PFSK-1 (cell line): ENCODE results near the gene ZNF483.

ENCODE experiments used
- FOXP2 ChIP-seq: optimal IDR thresholded peaks from 2 replicates; pipeline ENCODE3; 2011; ENCODE audit warnings: borderline replicate concordance, control low read depth, inconsistent platforms; ENCODE audit not compliant: insufficient read depth; ENCODE audit errors: extremely low read length, extremely low read depth
- POLR2AphosphoS5 ChIP-seq: IDR thresholded peaks from 2 replicates; pipeline ENCODE4 v1.6.1; 2012; ENCODE audit warnings: low read depth, mild to moderate bottlenecking, control low read depth, low read length, moderate library complexity
- REST ChIP-seq, 2 experiments: IDR thresholded peaks; 2 replicates each; pipeline versions ENCODE4 v1.6.1 to v1.8.0; 2011 to 2012; ENCODE audit warnings: low read depth in 2 of 2, low read length in 2 of 2, control low read depth in 1 of 2, inconsistent platforms in 1 of 2, mild to moderate bottlenecking in 1 of 2, moderate library complexity in 1 of 2; ENCODE audit not compliant: insufficient read depth in 1 of 2
- SIN3A ChIP-seq: IDR thresholded peaks from 2 replicates; pipeline ENCODE4 v1.6.1; 2012; ENCODE audit warnings: mild to moderate bottlenecking, low read length, moderate library complexity, borderline replicate concordance; ENCODE audit not compliant: insufficient read depth
- TAF1 ChIP-seq: IDR thresholded peaks from 2 replicates; pipeline ENCODE4 v1.6.1; 2012; ENCODE audit warnings: low read length, control low read depth, borderline replicate concordance; ENCODE audit not compliant: insufficient read depth

ZNF483 gene

GRCh38 chr9:111599955-111600343, 75.0 kb downstream of the ZNF483 start:
- TF ChIP-seq SIN3A, result no peak
- TF ChIP-seq POLR2AphosphoS5, result no peak
- TF ChIP-seq TAF1, result no peak
- no peak for TF ChIP-seq FOXP2
- TF ChIP-seq REST (IDR thresholded peaks at IDR 0.05; ENCODE audit: insufficient read depth in 1 of 2, low read depth in 2 of 2, low read length in 2 of 2), result no peak

- TF ChIP-seq FOXP2 (no peak), TAF1 (no peak), POLR2AphosphoS5 (no peak), SIN3A (no peak), REST (IDR thresholded peaks at IDR 0.05; ENCODE audit: insufficient read depth in 1 of 2, low read depth in 2 of 2, low read length in 2 of 2) (no peak)
Observed at GRCh38 chr9:111601237-111602018, 76.4 kb downstream of the ZNF483 start.

- no peak for TF ChIP-seq SIN3A
- no peak for TF ChIP-seq REST (IDR thresholded peaks at IDR 0.05; ENCODE audit: insufficient read depth in 1 of 2, low read depth in 2 of 2, low read length in 2 of 2)
- no peak for TF ChIP-seq POLR2AphosphoS5
- no peak for TF ChIP-seq TAF1
- no peak for TF ChIP-seq FOXP2
Observed at GRCh38 chr9:111603041-111603440, 78.1 kb downstream of the ZNF483 start.

- TF ChIP-seq SIN3A, result no peak
- TF ChIP-seq POLR2AphosphoS5, result no peak
- TF ChIP-seq TAF1, result no peak
- TF ChIP-seq FOXP2, result no peak
- no peak for TF ChIP-seq REST (IDR thresholded peaks at IDR 0.05; ENCODE audit: insufficient read depth in 1 of 2, low read depth in 2 of 2, low read length in 2 of 2)
Observed at GRCh38 chr9:111604054-111604615, 79.2 kb downstream of the ZNF483 start.
